Chondrocyte (in vitro differentiated cells): Measurements from ENCODE around the gene RAB5IF. TPM values are rescaled to one million over a fixed set of nuclear protein-coding genes. Genes with fewer than 3 reads are reported as not detected.
A peak's percentile ranks its signal among the peaks of the same experiment; 100 is the strongest.

Source experiments
- DNase-seq: peaks from one replicate; pipeline ENCODE4 v3.0.0; 2021; ENCODE audit warnings: mixed read lengths, low spot score
- H3K27ac Mint-ChIP-seq: one replicate; pipeline ENCODE4 v1.8.0; 2021; ENCODE audit warnings: mild to moderate bottlenecking, moderate library complexity, mixed read lengths; ENCODE audit not compliant: unreplicated experiment
- H3K27me3 Mint-ChIP-seq: 2 replicates; pipeline ENCODE4 v1.8.0; 2021; ENCODE audit warnings: low read depth, mixed read lengths
- H3K36me3 Mint-ChIP-seq: 2 replicates; pipeline ENCODE4 v1.8.0; 2021; ENCODE audit warnings: low read depth, mixed read lengths
- H3K4me1 Mint-ChIP-seq: 2 replicates; pipeline ENCODE4 v1.8.0; 2021; ENCODE audit warnings: low read depth, mild to moderate bottlenecking, mixed read lengths
- H3K4me3 Mint-ChIP-seq: one replicate; pipeline ENCODE4 v1.8.0; 2021; ENCODE audit warnings: mild to moderate bottlenecking, moderate library complexity, mixed read lengths; ENCODE audit not compliant: unreplicated experiment
- H3K9me3 Mint-ChIP-seq: 2 replicates; pipeline ENCODE4 v1.8.0; 2021; ENCODE audit warnings: low read depth, mixed read lengths
- total RNA-seq: library from RNA; stranded (reverse); gene quantifications from 3 replicates; pipeline ENCODE4 v1.2.1, GENCODE V29; 2021
- TF ChIP-seq, protein P1 (sequence below): fragments of 200-600 bp; sonication (generic); IDR thresholded peaks from 2 replicates; pipeline ENCODE4 v1.5.0; 2021; ENCODE audit warnings: antibody characterized with exemption, mild to moderate bottlenecking, moderate library complexity

RAB5IF gene
- total RNA-seq, 1 donor from 2014 or later, result 71.5 TPM

DNA sequence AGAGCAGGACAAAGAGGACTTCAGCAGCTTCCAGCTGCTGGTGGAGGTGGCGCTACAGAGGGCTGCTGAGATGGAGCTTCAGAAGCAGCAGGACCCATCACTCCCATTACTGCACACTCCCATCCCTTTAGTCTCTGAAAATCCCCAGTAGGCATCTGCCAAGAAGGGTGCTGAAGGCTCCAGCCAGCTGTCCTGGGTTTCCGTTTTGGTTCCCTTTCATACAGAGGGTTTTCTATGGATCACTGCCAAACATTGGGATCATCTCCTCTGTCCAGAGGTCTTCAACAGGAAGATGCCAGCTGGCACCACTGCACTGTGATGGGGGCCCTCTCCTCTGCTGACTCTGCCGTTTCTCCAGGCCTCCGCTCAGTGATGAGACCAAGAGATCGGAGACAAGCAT lies 14.3 kb upstream of the RAB5IF start:
- no peak overlapping the region for H3K27ac Mint-ChIP-seq

GRCh38 chr20:36591854-36592641 lies 13.5 kb upstream of the RAB5IF start:
- Mint-ChIP-seq H3K4me1 (peaks cover 12% of the 10 kb centered on the region), H3K36me3 (peaks cover 5% of the 10 kb centered on the region), H3K27me3 (no peaks in the 10 kb centered on the region), H3K4me3 (no peak overlapping the region), H3K27ac (peak overlapping the region; percentile 19), H3K9me3 (no peaks in the 10 kb centered on the region)
- TF ChIP-seq, protein P1, sequence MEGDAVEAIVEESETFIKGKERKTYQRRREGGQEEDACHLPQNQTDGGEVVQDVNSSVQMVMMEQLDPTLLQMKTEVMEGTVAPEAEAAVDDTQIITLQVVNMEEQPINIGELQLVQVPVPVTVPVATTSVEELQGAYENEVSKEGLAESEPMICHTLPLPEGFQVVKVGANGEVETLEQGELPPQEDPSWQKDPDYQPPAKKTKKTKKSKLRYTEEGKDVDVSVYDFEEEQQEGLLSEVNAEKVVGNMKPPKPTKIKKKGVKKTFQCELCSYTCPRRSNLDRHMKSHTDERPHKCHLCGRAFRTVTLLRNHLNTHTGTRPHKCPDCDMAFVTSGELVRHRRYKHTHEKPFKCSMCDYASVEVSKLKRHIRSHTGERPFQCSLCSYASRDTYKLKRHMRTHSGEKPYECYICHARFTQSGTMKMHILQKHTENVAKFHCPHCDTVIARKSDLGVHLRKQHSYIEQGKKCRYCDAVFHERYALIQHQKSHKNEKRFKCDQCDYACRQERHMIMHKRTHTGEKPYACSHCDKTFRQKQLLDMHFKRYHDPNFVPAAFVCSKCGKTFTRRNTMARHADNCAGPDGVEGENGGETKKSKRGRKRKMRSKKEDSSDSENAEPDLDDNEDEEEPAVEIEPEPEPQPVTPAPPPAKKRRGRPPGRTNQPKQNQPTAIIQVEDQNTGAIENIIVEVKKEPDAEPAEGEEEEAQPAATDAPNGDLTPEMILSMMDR, result peak; percentile 78
- no peak for DNase-seq

More for the DNA sequence above, 14.3 kb upstream of the RAB5IF start:
- peaks cover 6% of the 10 kb centered on the region for H3K36me3 Mint-ChIP-seq
- TF ChIP-seq, protein P1, result no peak
- DNase-seq, result no peak
- peaks cover 12% of the 10 kb centered on the region for H3K4me1 Mint-ChIP-seq
- no peak overlapping the region for H3K4me3 Mint-ChIP-seq
- H3K9me3 Mint-ChIP-seq, result no peaks in the 10 kb centered on the region
- H3K27me3 Mint-ChIP-seq, result no peaks in the 10 kb centered on the region

DNA sequence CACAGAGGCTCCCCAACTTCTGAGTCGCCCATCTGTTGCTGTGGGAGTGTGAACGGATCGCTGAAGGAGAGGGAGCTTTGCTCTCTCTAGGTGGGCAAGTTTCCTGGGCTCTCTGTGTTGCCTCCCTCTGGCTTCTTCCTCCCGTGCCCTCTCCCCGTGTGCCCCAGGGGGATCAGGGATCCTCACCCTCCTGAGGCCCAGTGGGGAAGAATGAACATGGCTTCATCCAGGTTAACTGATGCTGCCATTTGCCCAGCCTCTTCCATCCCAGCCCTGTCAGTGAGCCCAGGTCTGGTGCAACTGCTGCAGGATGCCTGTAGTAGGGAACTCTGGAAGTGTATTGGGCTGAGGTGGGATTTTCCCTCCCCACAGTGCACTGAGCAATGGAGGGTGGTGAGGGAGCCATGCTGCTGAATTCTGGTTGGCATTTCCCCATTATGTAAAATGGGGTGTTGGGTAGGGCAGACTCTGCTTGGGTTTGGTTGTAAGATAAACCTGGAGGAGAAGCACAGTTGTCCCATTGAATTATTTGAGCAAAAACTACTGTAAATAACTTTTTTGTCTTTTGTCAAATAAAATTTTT lies 12.1 kb upstream of the RAB5IF start:
- Mint-ChIP-seq H3K4me3 (no peak overlapping the region), H3K4me1 (peaks cover 12% of the 10 kb centered on the region), H3K9me3 (no peaks in the 10 kb centered on the region), H3K27me3 (no peaks in the 10 kb centered on the region), H3K27ac (no peak overlapping the region), H3K36me3 (peaks cover 5% of the 10 kb centered on the region)
- no peak for DNase-seq
- TF ChIP-seq, protein P1, result no peak

- no peak for DNase-seq
- TF ChIP-seq, protein P1, result no peak
- peaks cover 1% of the 10 kb centered on the region for H3K4me1 Mint-ChIP-seq
- H3K27ac Mint-ChIP-seq, result no peak overlapping the region
- H3K9me3 Mint-ChIP-seq, result no peaks in the 10 kb centered on the region
- H3K4me3 Mint-ChIP-seq, result no peak overlapping the region
- H3K27me3 Mint-ChIP-seq, result no peaks in the 10 kb centered on the region
- H3K36me3 Mint-ChIP-seq, result no peaks in the 10 kb centered on the region
Measured at GRCh38 chr20:36599912-36600345, 5.7 kb upstream of the RAB5IF start.

GRCh38 chr20:36601540-36601939 lies 4.0 kb upstream of the RAB5IF start:
- TF ChIP-seq, protein P1, result no peak
- no peak overlapping the region for H3K27ac Mint-ChIP-seq
- no peaks in the 10 kb centered on the region for H3K27me3 Mint-ChIP-seq
- H3K9me3 Mint-ChIP-seq, result no peaks in the 10 kb centered on the region
- H3K4me1 Mint-ChIP-seq, result peaks cover 9% of the 10 kb centered on the region
- H3K36me3 Mint-ChIP-seq, result no peaks in the 10 kb centered on the region
- DNase-seq, result no peak
- no peak overlapping the region for H3K4me3 Mint-ChIP-seq
